HCT116 (cell line): ENCODE data around the gene FAM200B. TPM values are rescaled to one million over a fixed set of nuclear protein-coding genes. Genes with fewer than 3 reads are reported as not detected.

Experiments
- ATAC-seq: fragments of 200-7000 bp; cut with Tn5 transposase; 2 replicates; pipeline ENCODE4 v1.9.1; 2020; ENCODE audit warnings: mild to moderate bottlenecking, moderate library complexity
- BruUV-seq: library from RNA; stranded (reverse); fragments of 400-500 nt; replicated peaks from 2 replicates; lab custom pipeline; 2021; lab: Mats Ljungman, UMichigan
- CTCF ChIA-PET: fragments of 300-600 bp; sonication (Branson Sonifier 250); formaldehyde crosslinking; loops from one replicate; lab custom pipeline; 2021; ENCODE audit warnings: antibody characterized with exemption; lab: Charles Lee
- POLR2A ChIA-PET: fragments of 300-600, 350-600 bp; sonication (Branson Sonifier 250); formaldehyde crosslinking; loops from one replicate; lab custom pipeline; 2021; ENCODE audit warnings: antibody characterized with exemption; lab: Charles Lee
- RAD21 ChIA-PET, 2 experiments: fragments of 300-600 bp; sonication (Branson Sonifier 250); formaldehyde crosslinking; loops; one replicate each; lab custom pipeline; 2023; ENCODE audit warnings: low total read pairs in 2 of 2; ENCODE audit not compliant: uncharacterized antibody in 2 of 2, unreplicated experiment in 2 of 2, low non-redundant PET in 1 of 2; lab: Charles Lee
- DNase-seq: peaks from one replicate; pipeline ENCODE4 v3.0.0-alpha.2; 2010; ENCODE audit warnings: low read depth, low spot score
- H2AFZ ChIP-seq: fragments of 200-600 bp; shearing (Covaris generic), sonication (generic); 2 replicates; pipeline ENCODE4 v1.6.1; 2017; ENCODE audit warnings: low read depth, mixed run types, mixed read lengths, antibody characterized with exemption, low read length; ENCODE audit not compliant: poor library complexity, severe bottlenecking
- H3K27ac ChIP-seq: 2 replicates; pipeline ENCODE4 v1.5.1; 2012; ENCODE audit warnings: low read depth, low read length
- H3K27me3 ChIP-seq: fragments of 200-600 bp; sonication (generic); 2 replicates; pipeline ENCODE4 v1.6.1; 2016; ENCODE audit warnings: mixed run types, low read length, mixed read lengths; ENCODE audit not compliant: insufficient read depth
- H3K36me3 ChIP-seq, 2 experiments: fragments of 200-500 bp in 1 of 2; fragments of 200-600 bp in 1 of 2; sonication (Bioruptor generic) in 1 of 2; sonication (generic) in 1 of 2; 2 replicates each; pipeline versions ENCODE4 v1.5.1 to v1.6.1; 2014 to 2016; ENCODE audit warnings: low read length in 2 of 2, inconsistent platforms in 1 of 2, mixed read lengths in 1 of 2, mixed run types in 1 of 2; ENCODE audit not compliant: insufficient read depth in 2 of 2, control insufficient read depth in 1 of 2
- H3K4me1 ChIP-seq, 2 experiments: fragments of 200-600 bp in 1 of 2; sonication (generic) in 1 of 2; 2 replicates each; pipeline versions ENCODE4 v1.5.1 to v1.6.1; 2012 to 2017; ENCODE audit warnings: low read length in 2 of 2, inconsistent platforms in 1 of 2, mild to moderate bottlenecking in 1 of 2, mixed read lengths in 1 of 2, mixed run types in 1 of 2, moderate library complexity in 1 of 2; ENCODE audit not compliant: insufficient read depth in 2 of 2, control insufficient read depth in 1 of 2
- H3K4me2 ChIP-seq: fragments of 200-600 bp; sonication (generic); 2 replicates; pipeline ENCODE4 v1.6.1; 2017; ENCODE audit warnings: mixed run types, low read length, mixed read lengths
- H3K4me3 ChIP-seq, 2 experiments: fragments of 200-600 bp in 1 of 2; sonication (generic) in 1 of 2; replicated peaks in 1 of 2; 2 replicates each; pipeline ENCODE4 v1.5.1; 2011 to 2016; ENCODE audit warnings: low read length in 2 of 2, control low read depth in 1 of 2, low read depth in 1 of 2, mild to moderate bottlenecking in 1 of 2, mixed read lengths in 1 of 2, mixed run types in 1 of 2
- H3K79me2 ChIP-seq: fragments of 200-600 bp; sonication (generic); 2 replicates; pipeline ENCODE4 v1.6.1; 2017; ENCODE audit warnings: mild to moderate bottlenecking, mixed run types, low read length, moderate library complexity, mixed read lengths; ENCODE audit not compliant: insufficient read depth
- H3K9ac ChIP-seq: fragments of 200-600 bp; sonication (generic); 2 replicates; pipeline ENCODE4 v1.6.1; 2016; ENCODE audit warnings: low read length, mixed read lengths
- H3K9me2 ChIP-seq: fragments of 200-600 bp; sonication (generic), shearing (Covaris generic); 2 replicates; pipeline ENCODE4 v1.6.1; 2017; ENCODE audit warnings: mixed run types, mild to moderate bottlenecking, moderate library complexity; ENCODE audit not compliant: insufficient read depth
- H3K9me3 ChIP-seq, 2 experiments: fragments of 200-500 bp in 1 of 2; fragments of 200-600 bp in 1 of 2; sonication (Bioruptor generic) in 1 of 2; sonication (generic) in 1 of 2; 2 replicates each; pipeline ENCODE4 v1.6.1; 2014 to 2017; ENCODE audit warnings: low read length in 2 of 2, mixed read lengths in 2 of 2, inconsistent platforms in 1 of 2, low read depth in 1 of 2, mild to moderate bottlenecking in 1 of 2, mixed run types in 1 of 2, moderate library complexity in 1 of 2; ENCODE audit not compliant: control insufficient read depth in 1 of 2, insufficient read depth in 1 of 2
- H4K20me1 ChIP-seq: fragments of 200-600 bp; sonication (generic), shearing (Covaris generic); 2 replicates; pipeline ENCODE4 v1.6.1; 2017; ENCODE audit warnings: mixed run types, mild to moderate bottlenecking, moderate library complexity; ENCODE audit not compliant: insufficient read depth
- CBX3 ChIP-seq: IDR thresholded peaks from 2 replicates; pipeline ENCODE4 v1.6.1; 2012; ENCODE audit warnings: low read depth
- EGR1 ChIP-seq: IDR thresholded peaks from 2 replicates; pipeline ENCODE4 v1.6.1; 2012; ENCODE audit warnings: low read depth
- EZH2 ChIP-seq: fragments of 200-600 bp; sonication (generic); IDR thresholded peaks from 2 replicates; pipeline ENCODE4 v1.6.1; 2017; ENCODE audit warnings: antibody characterized with exemption, mixed run types
- JUND ChIP-seq: IDR thresholded peaks from 2 replicates; pipeline ENCODE4 v1.6.1; 2012
- POLR2A ChIP-seq: IDR thresholded peaks from 2 replicates; pipeline ENCODE4 v1.7.0; 2011; ENCODE audit warnings: borderline replicate concordance; ENCODE audit not compliant: insufficient read depth, insufficient read length; ENCODE audit errors: extremely low read depth
- RAD21 ChIP-seq: IDR thresholded peaks from 2 replicates; pipeline ENCODE4 v1.6.1; 2012; ENCODE audit warnings: low read depth, mild to moderate bottlenecking
- YY1 ChIP-seq: IDR thresholded peaks from 2 replicates; pipeline ENCODE4 v1.6.1; 2011; ENCODE audit warnings: low read length, low read depth, moderate library complexity, mild to moderate bottlenecking; ENCODE audit not compliant: insufficient replicate concordance; ENCODE audit errors: extremely low read depth
- ZNF274 ChIP-seq: fragments of 200-500 bp; sonication (Bioruptor generic); IDR thresholded peaks from 2 replicates; pipeline ENCODE4 v1.6.1; 2014; ENCODE audit warnings: mild to moderate bottlenecking, low read depth, low read length, inconsistent platforms
- intact Hi-C: fragments of 100-400 bp; cut with micrococcal nuclease; formaldehyde crosslinking; loops from 2 replicates; pipeline ENCODE4 v1.10.0; 2022
- total RNA-seq: library from RNA; stranded (reverse); gene quantifications from one replicate; pipeline ENCODE4 v1.2.1, GENCODE V29; 2021; ENCODE audit not compliant: unreplicated experiment
- TF ChIP-seq, protein P1 (sequence below): IDR thresholded peaks from 2 replicates; pipeline ENCODE4 v1.6.1; 2011; ENCODE audit warnings: mild to moderate bottlenecking, low read length, moderate library complexity; ENCODE audit not compliant: insufficient replicate concordance; ENCODE audit errors: extremely low read depth
- TF ChIP-seq, protein P2 (sequence below), 3 experiments: fragments of 200-600 bp in 1 of 3; sonication (generic) in 1 of 3; IDR thresholded peaks in 2 of 3; conservative IDR thresholded peaks in 1 of 3; 2 replicates each; pipeline ENCODE4 v1.5.1; 2012 to 2017; ENCODE audit warnings: low read depth in 2 of 3, low read length in 2 of 3, antibody characterized with exemption in 1 of 3, borderline replicate concordance in 1 of 3, control low read depth in 1 of 3, mild to moderate bottlenecking in 1 of 3, mixed read lengths in 1 of 3, mixed run types in 1 of 3, moderate library complexity in 1 of 3; ENCODE audit not compliant: insufficient read depth in 1 of 3

FAM200B gene
- total RNA-seq, 1 experiment from 2014 or later = 26.1 TPM

DNA sequence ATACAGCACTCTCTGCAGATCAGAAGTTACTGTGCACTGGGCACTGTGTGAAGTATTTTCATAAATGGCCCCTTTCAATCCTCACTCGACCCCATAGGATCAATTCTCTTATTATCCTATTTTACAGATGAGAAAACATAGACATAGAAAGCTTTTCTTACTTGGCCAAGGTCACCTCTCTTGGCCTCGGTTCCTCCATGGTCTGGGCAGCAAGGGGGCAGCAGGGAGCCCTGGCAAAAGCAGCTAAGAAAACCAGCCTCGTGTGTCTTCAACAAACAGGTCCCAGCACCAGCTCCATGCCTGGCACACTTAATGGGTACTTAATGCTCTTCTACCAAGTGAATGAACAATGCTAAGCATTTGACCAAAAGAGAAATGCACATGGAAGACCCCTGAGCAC, 55.6 kb downstream of the FAM200B start:
- no peak overlapping the region for H3K27ac ChIP-seq
- CTCF ChIA-PET = interaction anchor here (1.0 kb wide), 1 partner anchor 20 kb away, joined by 3 read pairs; no protein-coding TSS in a partner anchor

DNA sequence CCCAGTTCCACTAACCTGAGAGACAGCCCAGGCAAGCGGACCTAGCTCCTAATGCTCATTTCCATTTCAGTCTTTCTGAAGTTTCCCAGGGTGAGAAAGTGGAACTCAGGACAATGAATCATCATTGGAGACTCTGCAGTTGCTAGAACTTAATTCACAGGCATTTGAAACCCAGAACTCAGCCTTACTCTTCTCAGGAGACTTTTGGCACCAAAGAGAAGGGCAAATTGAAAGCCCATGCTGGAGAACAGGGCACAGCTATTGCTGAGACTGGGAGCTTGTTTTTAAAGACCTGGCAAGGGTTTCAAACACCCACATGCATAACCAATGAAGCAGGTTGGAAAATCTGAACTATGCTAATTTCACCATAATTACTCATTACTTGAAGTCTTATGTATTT, 57.2 kb downstream of the FAM200B start:
- H3K4me3 ChIP-seq = no peak overlapping the region
- H3K36me3 ChIP-seq = no peaks in the 10 kb centered on the region
- no peak overlapping the region for H3K9ac ChIP-seq
- no peaks in the 10 kb centered on the region for H3K79me2 ChIP-seq
- intact Hi-C loops = no loop called here
- ChIA-PET CTCF (no interaction called here), RAD21 (no interaction called here), POLR2A (interaction anchor here (1.0 kb wide), 1 partner anchor 50 kb away, joined by 3 read pairs; no protein-coding TSS in a partner anchor)
- H3K27me3 ChIP-seq = no peaks in the 10 kb centered on the region
- ATAC-seq (no peak), DNase-seq (no peak)
- H3K4me1 ChIP-seq = no peaks in the 10 kb centered on the region
- H3K9me3 ChIP-seq = no peaks in the 10 kb centered on the region
- no peak overlapping the region for H3K4me2 ChIP-seq
- H3K9me2 ChIP-seq = no peaks in the 10 kb centered on the region
- H3K27ac ChIP-seq = no peak overlapping the region
- no peak overlapping the region for H2AFZ ChIP-seq
- no peaks in the 10 kb centered on the region for H4K20me1 ChIP-seq
- BruUV-seq = no TSS peak
- no peak for TF ChIP-seq YY1
- no peak for TF ChIP-seq CBX3
- TF ChIP-seq, protein P1, sequence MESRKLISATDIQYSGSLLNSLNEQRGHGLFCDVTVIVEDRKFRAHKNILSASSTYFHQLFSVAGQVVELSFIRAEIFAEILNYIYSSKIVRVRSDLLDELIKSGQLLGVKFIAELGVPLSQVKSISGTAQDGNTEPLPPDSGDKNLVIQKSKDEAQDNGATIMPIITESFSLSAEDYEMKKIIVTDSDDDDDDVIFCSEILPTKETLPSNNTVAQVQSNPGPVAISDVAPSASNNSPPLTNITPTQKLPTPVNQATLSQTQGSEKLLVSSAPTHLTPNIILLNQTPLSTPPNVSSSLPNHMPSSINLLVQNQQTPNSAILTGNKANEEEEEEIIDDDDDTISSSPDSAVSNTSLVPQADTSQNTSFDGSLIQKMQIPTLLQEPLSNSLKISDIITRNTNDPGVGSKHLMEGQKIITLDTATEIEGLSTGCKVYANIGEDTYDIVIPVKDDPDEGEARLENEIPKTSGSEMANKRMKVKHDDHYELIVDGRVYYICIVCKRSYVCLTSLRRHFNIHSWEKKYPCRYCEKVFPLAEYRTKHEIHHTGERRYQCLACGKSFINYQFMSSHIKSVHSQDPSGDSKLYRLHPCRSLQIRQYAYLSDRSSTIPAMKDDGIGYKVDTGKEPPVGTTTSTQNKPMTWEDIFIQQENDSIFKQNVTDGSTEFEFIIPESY = no peak
- TF ChIP-seq EZH2 = no peak
- no peak for TF ChIP-seq POLR2A
- TF ChIP-seq EGR1 = no peak
- no peak for TF ChIP-seq JUND
- no peak for TF ChIP-seq RAD21
- no peak for TF ChIP-seq ZNF274

More for the DNA sequence above, 55.6 kb downstream of the FAM200B start:
- no peaks in the 10 kb centered on the region for H3K79me2 ChIP-seq
- no peak for TF ChIP-seq ZNF274
- TF ChIP-seq, protein P2, sequence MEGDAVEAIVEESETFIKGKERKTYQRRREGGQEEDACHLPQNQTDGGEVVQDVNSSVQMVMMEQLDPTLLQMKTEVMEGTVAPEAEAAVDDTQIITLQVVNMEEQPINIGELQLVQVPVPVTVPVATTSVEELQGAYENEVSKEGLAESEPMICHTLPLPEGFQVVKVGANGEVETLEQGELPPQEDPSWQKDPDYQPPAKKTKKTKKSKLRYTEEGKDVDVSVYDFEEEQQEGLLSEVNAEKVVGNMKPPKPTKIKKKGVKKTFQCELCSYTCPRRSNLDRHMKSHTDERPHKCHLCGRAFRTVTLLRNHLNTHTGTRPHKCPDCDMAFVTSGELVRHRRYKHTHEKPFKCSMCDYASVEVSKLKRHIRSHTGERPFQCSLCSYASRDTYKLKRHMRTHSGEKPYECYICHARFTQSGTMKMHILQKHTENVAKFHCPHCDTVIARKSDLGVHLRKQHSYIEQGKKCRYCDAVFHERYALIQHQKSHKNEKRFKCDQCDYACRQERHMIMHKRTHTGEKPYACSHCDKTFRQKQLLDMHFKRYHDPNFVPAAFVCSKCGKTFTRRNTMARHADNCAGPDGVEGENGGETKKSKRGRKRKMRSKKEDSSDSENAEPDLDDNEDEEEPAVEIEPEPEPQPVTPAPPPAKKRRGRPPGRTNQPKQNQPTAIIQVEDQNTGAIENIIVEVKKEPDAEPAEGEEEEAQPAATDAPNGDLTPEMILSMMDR (IDR thresholded peaks at IDR 0.05 in 2 of 3, conservative IDR thresholded peaks at IDR 0.05 in 1 of 3; ENCODE audit: borderline replicate concordance in 1 of 3, insufficient read depth in 1 of 3, low read depth in 2 of 3, low read length in 2 of 3) = peak in 1 of 3 experiments; percentile 20; a peak in 1 of 6 replicates
- TF ChIP-seq, all 23 proteins: peak for 1
- POLR2A ChIA-PET = no interaction called here
- no peaks in the 10 kb centered on the region for H3K36me3 ChIP-seq
- no peak overlapping the region for H2AFZ ChIP-seq
- H3K9ac ChIP-seq = no peak overlapping the region
- H3K4me2 ChIP-seq = no peak overlapping the region
- H3K9me3 ChIP-seq = no peaks in the 10 kb centered on the region
- no TSS peak for BruUV-seq
- H4K20me1 ChIP-seq = no peaks in the 10 kb centered on the region
- H3K4me3 ChIP-seq = no peak overlapping the region
- DNase-seq (no peak), ATAC-seq (no peak)
- no peaks in the 10 kb centered on the region for H3K27me3 ChIP-seq
- RAD21 ChIA-PET = no interaction called here
- no peaks in the 10 kb centered on the region for H3K9me2 ChIP-seq
- H3K4me1 ChIP-seq = no peaks in the 10 kb centered on the region
- intact Hi-C loops = no loop called here
